HTR-8/SVneo (cell line): ENCODE data around the gene TK1.
A peak's percentile ranks its signal among the peaks of the same experiment; 100 is the strongest.
"Not testable (repeated sequence)": the region's sequence is repeated elsewhere in the genome, so short reads cannot be mapped to it uniquely, and the experiment has no call there.

Experiments
- DNase-seq: peaks from one replicate; pipeline ENCODE4 v3.0.0; 2011; ENCODE audit warnings: low spot score, mixed read lengths; ENCODE audit not compliant: insufficient read length
- FAIRE-seq: peaks from 2 replicates; lab custom pipeline; 2011; peaks lifted over from hg19 to GRCh38; lab: Jason Lieb, UNC

TK1 gene, protein sequence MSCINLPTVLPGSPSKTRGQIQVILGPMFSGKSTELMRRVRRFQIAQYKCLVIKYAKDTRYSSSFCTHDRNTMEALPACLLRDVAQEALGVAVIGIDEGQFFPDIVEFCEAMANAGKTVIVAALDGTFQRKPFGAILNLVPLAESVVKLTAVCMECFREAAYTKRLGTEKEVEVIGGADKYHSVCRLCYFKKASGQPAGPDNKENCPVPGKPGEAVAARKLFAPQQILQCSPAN

GRCh38 chr17:78186692-78187595 is at the start of gene TK1, which contains the start of gene AFMID:
Gene TK1 (minus strand): TSS chr17:78187052. CDS start chr17:78186994, 58 bp downstream.
Gene AFMID (plus strand): TSS chr17:78187362. CDS start chr17:78187371, 9 bp downstream.
- peak; percentile 97 for FAIRE-seq
- DNase-seq, result peak; percentile 99

DNA sequence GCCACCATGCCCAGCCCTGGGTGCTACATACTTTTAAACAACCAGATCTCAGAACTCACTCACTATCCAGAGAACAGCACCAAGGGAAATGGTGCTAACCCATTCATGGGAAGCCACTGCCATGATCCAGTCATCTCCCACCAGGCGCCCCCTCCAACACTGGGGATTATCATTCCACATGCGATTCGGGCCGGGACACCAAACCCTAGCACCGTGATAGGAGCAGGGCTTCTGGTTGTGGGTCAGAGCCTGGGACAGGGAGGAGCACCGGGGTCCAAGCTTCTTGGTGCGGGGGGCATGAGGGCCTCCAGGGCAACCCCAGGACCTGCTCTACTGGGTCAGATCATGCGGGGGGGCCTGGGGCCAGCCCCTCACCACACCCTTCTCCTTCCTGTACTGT is 49.0 kb upstream of the TK1 start:
- no peak for FAIRE-seq
- no peak for DNase-seq

- not testable (repeated sequence) for FAIRE-seq
Observed at GRCh38 chr17:78235022-78235421, 48.2 kb upstream of the TK1 start.

DNA sequence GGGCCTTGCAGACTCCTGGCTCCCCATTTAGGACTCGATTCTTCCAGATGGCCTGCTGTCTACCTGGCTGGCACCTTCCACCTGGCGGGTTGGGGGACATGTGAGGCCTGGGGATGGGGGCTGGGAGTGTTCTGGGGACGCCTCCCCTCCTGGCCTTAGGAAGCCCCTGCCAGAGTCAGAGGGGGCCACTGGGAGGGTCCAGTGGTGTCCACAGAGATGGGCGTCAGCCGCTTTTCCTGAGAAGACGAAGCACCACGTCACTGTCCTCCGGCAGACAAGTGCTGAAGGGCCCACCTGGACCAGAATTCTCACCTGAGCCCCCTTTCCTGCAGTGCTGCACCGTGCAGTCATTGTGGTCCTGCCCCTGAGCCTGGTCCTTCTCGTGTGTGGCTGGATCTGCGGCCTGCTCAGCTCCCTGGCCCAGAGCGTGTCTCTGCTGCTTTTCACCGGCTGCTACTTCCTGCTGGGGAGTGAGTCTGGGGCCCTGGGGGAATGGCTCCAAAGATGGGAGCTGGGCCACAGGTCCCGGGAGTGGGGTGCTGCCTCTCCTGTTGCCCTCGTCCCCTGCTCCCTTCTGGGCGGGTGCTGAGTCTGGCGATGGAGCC is 47.5 kb upstream of the TK1 start:
- FAIRE-seq, result peak; percentile 26

More at GRCh38 chr17:78235022-78235421, 48.2 kb upstream of the TK1 start:
- DNase-seq, result not testable (repeated sequence)

GRCh38 chr17:78233678-78234077 is 46.8 kb upstream of the TK1 start:
- no peak for DNase-seq
- no peak for FAIRE-seq

More for the DNA sequence above, 47.5 kb upstream of the TK1 start:
- DNase-seq, result no peak

- no peak for DNase-seq
Observed at GRCh38 chr17:78232859-78233173, 46.0 kb upstream of the TK1 start.

DNA sequence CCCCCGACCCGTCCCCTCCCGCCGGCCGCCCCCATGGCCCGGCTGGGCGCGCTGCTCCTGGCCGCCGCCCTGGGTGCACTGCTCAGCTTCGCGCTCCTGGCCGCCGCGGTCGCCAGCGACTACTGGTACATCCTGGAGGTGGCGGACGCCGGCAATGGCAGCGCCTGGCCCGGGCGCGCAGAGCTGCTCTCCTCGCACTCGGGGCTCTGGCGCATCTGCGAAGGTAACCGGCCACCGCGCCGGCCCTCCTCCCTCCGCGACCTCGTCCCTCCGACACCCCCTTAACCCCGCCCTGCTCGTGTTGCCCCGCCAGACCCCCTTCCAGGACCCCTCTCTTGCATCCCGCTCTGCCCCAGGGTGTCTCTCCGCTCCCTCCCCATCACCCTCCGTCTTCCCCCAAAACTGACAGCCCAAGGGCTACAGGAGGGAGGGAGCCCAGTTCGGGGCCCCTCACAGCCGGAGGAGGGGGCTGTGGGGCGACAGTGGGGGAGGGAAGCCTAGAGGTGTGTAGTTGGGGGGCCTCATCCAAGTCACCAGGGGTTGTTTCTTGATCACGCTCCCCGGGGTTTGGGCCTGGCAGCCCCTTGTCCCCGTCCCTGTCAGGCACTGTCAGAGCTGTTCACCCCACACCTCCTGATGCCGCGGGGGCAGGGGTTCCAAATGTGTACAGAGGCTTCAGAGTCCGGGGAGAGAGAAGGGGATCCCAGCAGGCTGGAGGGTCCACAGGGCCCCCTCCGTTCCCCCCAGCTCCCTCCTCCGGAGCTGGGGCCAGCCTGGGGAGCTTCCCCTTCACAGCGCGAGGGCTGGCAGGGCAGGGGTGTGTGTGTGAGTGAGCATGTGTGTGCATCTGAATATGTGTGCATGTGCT is 45.4 kb upstream of the TK1 start:
- DNase-seq (no peak), FAIRE-seq (no peak)

More at GRCh38 chr17:78232859-78233173, 46.0 kb upstream of the TK1 start:
- FAIRE-seq, result peak; percentile 85

GRCh38 chr17:78230996-78231935 is 44.4 kb upstream of the TK1 start, which contains the start of gene TMEM235:
Gene TMEM235 (plus strand): TSS chr17:78231631. CDS start chr17:78232024, 393 bp downstream.
- no peak for DNase-seq
- no peak for FAIRE-seq

DNA sequence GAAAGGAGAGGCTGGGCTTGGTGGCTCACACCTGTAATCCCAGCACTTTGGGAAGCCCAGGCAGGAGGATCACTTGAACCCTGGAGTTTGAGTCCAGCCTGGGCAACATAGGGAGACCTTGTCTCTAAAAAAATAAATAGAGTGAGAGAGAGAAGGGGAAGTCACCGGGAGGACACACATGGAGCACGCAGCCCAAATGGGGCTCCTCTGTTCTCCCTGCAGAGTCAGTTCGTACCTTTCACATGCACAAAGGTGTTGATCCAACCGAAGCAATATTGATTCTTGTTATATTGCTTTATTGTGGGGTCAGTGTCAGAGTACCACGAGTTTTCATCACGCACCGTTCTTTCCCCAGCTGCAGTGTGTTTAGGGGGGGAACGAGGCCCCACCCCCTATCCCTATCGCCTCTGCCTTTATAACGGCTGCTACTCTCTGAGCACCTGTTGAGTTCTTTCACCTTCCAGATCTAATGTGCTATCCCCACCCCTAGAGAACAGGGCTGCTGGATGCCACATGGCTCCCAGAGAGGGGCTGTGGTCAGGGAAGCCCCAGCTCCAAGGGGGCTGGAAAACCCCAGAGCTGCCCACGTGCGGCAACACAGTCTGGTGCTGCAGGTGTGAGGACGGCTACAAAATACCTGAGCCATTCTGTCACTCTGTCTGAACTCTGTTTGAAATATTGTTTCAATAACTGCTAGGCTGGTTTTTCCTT is 43.6 kb upstream of the TK1 start:
- no peak for DNase-seq
- no peak for FAIRE-seq

DNA sequence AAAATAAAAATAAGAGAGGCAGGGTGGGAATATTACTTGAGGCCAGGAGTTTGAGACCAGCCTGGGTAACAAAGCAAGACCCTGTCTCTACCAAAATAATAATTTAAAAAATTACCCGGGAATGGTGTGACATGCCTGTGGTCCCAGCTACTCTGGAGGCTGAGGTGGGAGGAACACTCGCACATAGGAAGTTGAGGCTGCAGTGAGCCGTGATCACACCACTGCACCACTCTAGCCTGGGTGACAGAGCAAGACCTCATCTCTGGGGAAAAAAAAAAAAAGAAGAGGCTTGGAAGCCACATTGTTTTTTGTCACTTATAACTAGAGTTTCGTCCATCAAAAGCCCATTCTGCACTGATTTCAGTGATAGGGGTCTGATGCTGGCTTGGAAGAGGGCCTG is 41.3 kb upstream of the TK1 start:
- FAIRE-seq, result no peak
- DNase-seq, result no peak

DNA sequence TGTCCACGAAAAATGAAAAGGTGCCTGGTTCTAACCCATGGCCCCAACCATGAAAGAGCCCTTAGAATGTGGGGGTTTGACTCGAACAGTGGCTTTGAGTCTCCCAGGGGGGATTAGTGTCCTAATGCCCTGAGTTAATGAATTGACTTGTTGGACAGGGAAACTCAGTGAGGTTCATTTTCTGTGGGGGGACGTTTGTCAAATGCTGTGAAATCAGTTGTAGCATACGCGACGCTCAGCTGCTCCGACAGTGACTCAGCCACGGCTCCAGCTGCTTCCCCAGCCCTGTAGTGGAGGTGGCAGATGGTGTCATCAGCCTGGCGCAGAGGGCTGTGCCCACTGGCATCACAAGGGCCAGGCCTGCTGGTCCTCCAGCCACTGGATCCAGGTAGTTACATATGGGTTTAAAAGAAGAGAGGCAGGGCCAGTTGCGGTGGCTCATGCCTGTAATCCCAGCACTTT is 40.6 kb upstream of the TK1 start:
- DNase-seq, result no peak
- no peak for FAIRE-seq

DNA sequence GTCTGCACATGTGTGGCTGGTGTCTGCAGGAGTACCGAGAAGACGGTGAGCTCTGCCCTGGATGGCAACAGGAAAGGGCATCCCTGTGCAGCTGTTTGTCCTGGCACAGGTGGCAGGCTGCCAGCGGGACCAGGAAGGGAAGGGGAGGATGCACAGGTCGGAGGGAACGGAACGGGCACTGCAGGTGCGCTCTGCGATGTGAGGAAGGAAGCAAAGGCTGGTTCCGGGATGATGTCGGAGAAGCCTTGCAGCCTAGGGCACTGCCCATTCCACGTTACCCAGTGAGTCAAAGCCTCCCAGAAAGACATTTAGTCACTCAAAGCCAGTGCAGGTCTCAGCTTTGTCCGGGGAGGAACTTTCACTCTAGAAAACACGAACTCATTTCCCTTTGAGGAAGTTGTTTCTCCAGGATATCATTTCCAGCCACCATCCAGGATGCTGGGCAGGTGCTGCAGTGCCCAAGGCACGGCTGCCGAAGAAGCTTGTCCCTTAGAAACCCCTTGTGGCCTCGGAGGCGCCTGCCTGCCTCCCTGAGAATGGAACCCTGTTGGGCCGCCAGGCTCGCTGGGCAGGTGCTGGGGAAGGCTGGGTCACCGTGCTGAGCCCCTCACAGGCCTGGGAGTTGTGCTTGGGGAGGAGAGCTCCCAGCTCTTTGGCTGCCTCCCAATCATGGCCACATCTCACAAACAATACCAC is 40.1 kb upstream of the TK1 start:
- peak; percentile 40 for FAIRE-seq
- no peak for DNase-seq

DNA sequence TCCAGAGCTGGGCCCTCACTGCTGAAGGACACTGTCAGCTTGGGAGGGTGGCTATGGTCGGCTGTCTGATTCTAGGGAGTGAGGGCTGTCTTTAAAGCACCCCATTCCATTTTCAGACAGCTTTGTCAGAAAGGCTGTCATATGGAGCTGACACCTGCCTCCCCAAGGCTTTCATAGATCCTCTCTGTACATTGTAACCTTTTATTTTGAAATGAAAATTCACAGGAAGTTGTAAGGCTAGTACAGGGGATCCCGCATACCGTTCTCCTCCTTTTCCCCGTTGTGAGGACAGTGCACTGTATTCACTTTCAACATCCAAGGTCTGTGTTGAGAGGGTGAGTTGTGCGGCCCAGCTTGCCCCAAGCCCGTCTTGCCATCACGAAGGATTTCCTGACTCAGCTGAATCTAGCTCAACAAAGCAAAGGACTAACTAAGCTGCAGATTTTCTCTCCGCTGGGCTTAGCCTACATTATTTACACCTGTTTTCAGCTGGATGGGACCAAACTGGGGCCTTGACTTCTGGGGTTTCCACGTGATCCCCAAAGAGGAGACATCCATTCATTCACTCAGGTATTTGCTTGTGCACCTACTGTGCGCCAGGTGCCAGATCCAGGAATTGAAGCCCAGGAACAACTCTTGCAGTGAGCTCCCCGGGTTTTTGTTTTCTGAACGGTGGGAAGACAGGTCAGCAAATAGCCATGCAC is 39.4 kb upstream of the TK1 start:
- DNase-seq (no peak), FAIRE-seq (no peak)

GRCh38 chr17:78225088-78225865 is 38.4 kb upstream of the TK1 start:
- FAIRE-seq, result no peak

DNA sequence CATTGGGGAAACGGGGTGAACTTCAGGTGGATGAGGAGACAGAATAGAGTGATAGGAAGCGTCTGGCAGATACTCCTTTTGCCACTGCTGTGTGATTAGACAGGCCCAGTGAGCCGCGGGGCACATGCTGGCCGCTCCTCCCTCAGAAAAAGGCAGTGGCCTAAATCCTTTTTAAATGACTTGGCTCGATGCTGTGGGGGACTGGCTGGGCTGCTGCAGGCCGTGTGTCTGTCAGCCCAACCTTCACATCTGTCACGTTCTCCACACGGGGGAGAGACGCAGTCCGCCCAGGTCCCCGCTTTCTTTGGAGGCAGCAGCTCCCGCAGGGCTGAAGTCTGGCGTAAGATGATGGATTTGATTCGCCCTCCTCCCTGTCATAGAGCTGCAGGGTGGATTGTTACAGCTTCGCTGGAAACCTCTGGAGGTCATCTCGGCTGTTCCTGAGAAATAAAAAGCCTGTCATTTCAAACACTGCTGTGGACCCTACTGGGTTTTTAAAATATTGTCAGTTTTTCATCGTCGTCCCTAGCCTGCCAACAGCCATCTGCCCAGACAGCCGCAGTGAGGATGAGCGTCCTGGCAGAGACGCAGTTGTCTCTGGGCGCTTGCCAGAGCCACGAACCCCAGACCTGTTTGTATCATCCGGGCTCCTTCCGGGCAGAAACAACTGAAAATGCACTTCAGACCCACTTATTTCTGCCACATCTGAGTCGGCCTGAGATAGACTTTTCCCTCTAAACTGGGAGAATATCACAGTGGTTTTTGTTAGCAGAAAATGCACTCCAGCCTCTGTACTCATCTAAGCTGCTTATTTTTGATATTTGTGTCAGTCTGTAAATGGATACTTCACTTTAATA is 37.6 kb upstream of the TK1 start:
- FAIRE-seq, result no peak
- DNase-seq, result no peak

More at GRCh38 chr17:78225088-78225865, 38.4 kb upstream of the TK1 start:
- no peak for DNase-seq
